Keratinocyte (primary cell): ENCODE measurements around the gene ZNF79. TPM values are rescaled to one million over a fixed set of nuclear protein-coding genes. Genes with fewer than 3 reads are reported as not detected.
"Not testable (repeated sequence)": the region's sequence is repeated elsewhere in the genome, so short reads cannot be mapped to it uniquely, and the experiment has no call there.

Source experiments
- DNase-seq: peaks from one replicate; pipeline ENCODE4 v3.0.0-alpha.2; 2011; ENCODE audit warnings: low read depth, missing footprints, low spot score
- FAIRE-seq: peaks from 2 replicates; lab custom pipeline; 2011; peaks lifted over from hg19 to GRCh38; lab: Jason Lieb, UNC
- H2AFZ ChIP-seq: 2 replicates; pipeline ENCODE4 v1.6.0; 2012; ENCODE audit warnings: low read length, control low read depth, inconsistent platforms; ENCODE audit not compliant: control insufficient read depth
- H3K27ac ChIP-seq: 2 replicates; pipeline ENCODE4 v1.5.1; 2011; ENCODE audit warnings: low read length; ENCODE audit not compliant: control insufficient read depth, insufficient read depth
- H3K27me3 ChIP-seq: 3 replicates; pipeline ENCODE4 v1.6.0; 2011; ENCODE audit warnings: low read length; ENCODE audit not compliant: control insufficient read depth, insufficient read depth; ENCODE audit errors: extremely low read depth
- H3K36me3 ChIP-seq, 2 experiments: 2 replicates in 1 of 2; 3 replicates in 1 of 2; pipeline ENCODE4 v1.5.1; 2011; ENCODE audit warnings: low read length in 2 of 2, mild to moderate bottlenecking in 1 of 2; ENCODE audit not compliant: control insufficient read depth in 2 of 2, insufficient read depth in 2 of 2; ENCODE audit errors: extremely low read depth in 1 of 2
- H3K4me1 ChIP-seq: 3 replicates; pipeline ENCODE4 v1.5.1; 2011; ENCODE audit warnings: low read length; ENCODE audit not compliant: control insufficient read depth, insufficient read depth; ENCODE audit errors: extremely low read depth
- H3K4me2 ChIP-seq: 3 replicates; pipeline ENCODE4 v1.6.0; 2011; ENCODE audit warnings: low read depth, low read length; ENCODE audit not compliant: control insufficient read depth, insufficient read depth; ENCODE audit errors: extremely low read depth
- H3K4me3 ChIP-seq, 3 experiments: fragments of 200-600 bp in 1 of 3; sonication (generic) in 1 of 3; 2 replicates in 2 of 3; 3 replicates in 1 of 3; pipeline ENCODE4 v1.5.1; 2011 to 2016; ENCODE audit warnings: low read length in 3 of 3, mild to moderate bottlenecking in 3 of 3, control low read depth in 2 of 3, inconsistent platforms in 1 of 3, low read depth in 1 of 3, mixed read lengths in 1 of 3, mixed run types in 1 of 3, moderate library complexity in 1 of 3; ENCODE audit not compliant: control insufficient read depth in 2 of 3, insufficient read depth in 2 of 3; ENCODE audit errors: extremely low read depth in 1 of 3
- H3K79me2 ChIP-seq: 2 replicates; pipeline ENCODE4 v1.6.0; 2012; ENCODE audit warnings: low read length; ENCODE audit not compliant: control insufficient read depth, insufficient read depth
- H3K9ac ChIP-seq: 3 replicates; pipeline ENCODE4 v1.6.0; 2011; ENCODE audit warnings: low read length; ENCODE audit not compliant: control insufficient read depth, insufficient read depth; ENCODE audit errors: extremely low read depth
- H3K9me1 ChIP-seq: 3 replicates; pipeline ENCODE4 v1.6.0; 2011; ENCODE audit warnings: low read length; ENCODE audit not compliant: control insufficient read depth, insufficient read depth; ENCODE audit errors: extremely low read depth
- H3K9me3 ChIP-seq: 2 replicates; pipeline ENCODE4 v1.5.1; 2012; ENCODE audit warnings: low read depth, low read length; ENCODE audit not compliant: control insufficient read depth
- H4K20me1 ChIP-seq: 3 replicates; pipeline ENCODE4 v1.6.0; 2011; ENCODE audit warnings: low read length; ENCODE audit not compliant: control insufficient read depth, insufficient read depth; ENCODE audit errors: extremely low read depth
- CTCF ChIP-seq, 3 experiments: IDR thresholded peaks in 1 of 3; conservative IDR thresholded peaks in 1 of 3; optimal IDR thresholded peaks in 1 of 3; 2 replicates in 2 of 3; 3 replicates in 1 of 3; pipeline versions ENCODE3 to v1.5.1; 2011; ENCODE audit warnings: low read length in 3 of 3, mild to moderate bottlenecking in 3 of 3, moderate library complexity in 2 of 3, control low read depth in 1 of 3, inconsistent platforms in 1 of 3; ENCODE audit not compliant: insufficient read depth in 2 of 3; ENCODE audit errors: extremely low read depth in 1 of 3
- EZH2 ChIP-seq: IDR thresholded peaks from one replicate; pipeline ENCODE4 v1.6.1; 2012; ENCODE audit warnings: inconsistent platforms, mild to moderate bottlenecking, low read length, moderate library complexity
- dilution Hi-C: fragments of 300-500 bp; cut with MboI; formaldehyde crosslinking; loops from one replicate; pipeline ENCODE4 v1.7.0; 2020; ENCODE audit warnings: low sequenced_read_pairs; ENCODE audit not compliant: extremely low pct_ligation_motif_present
- polyA plus RNA-seq, 5 experiments: library from polyadenylated mRNA; depleted of rRNA in 3 of 5; stranded (reverse) in 3 of 5; stranded (forward) in 1 of 5; unstranded in 1 of 5; fragments of >200 nt; gene quantifications; 1 replicate in 1 of 5; 2 replicates in 3 of 5; 3 replicates in 1 of 5; pipeline versions ENCODE4 v1.2.1 to v1.2.3, GENCODE V29; 2011 to 2012; ENCODE audit warnings: missing spikeins in 2 of 5, low read depth in 1 of 5, low replicate concordance in 1 of 5

Gene ZNF79
- polyA plus RNA-seq, 1 donor (not counting 4 experiments of a cell fraction or from before 2014, with no cell fraction given): 4.8 TPM

GRCh38 chr9:127463911-127464310 lies 39.7 kb downstream of the ZNF79 start:
- no peak overlapping the region for H3K4me2 ChIP-seq

GRCh38 chr9:127466407-127466917 lies 42.3 kb downstream of the ZNF79 start:
- H3K9me1 ChIP-seq, H3K9me3 ChIP-seq, H3K79me2 ChIP-seq, dilution Hi-C loops, H3K27ac ChIP-seq, H2AFZ ChIP-seq, H3K9ac ChIP-seq, FAIRE-seq, H3K4me3 ChIP-seq, DNase-seq, H3K4me1 ChIP-seq, H4K20me1 ChIP-seq, H3K4me2 ChIP-seq, H3K27me3 ChIP-seq: not testable (repeated sequence)
- H3K36me3 ChIP-seq: peaks cover 0 to 25% of the 10 kb centered on the region in 2 experiments

More at GRCh38 chr9:127463911-127464310, 39.7 kb downstream of the ZNF79 start:
- Histone ChIP-seq H3K27ac (no peak overlapping the region), H3K79me2 (no peaks in the 10 kb centered on the region), H3K27me3 (no peaks in the 10 kb centered on the region), H3K9me1 (no peaks in the 10 kb centered on the region), H2AFZ (no peak overlapping the region), H3K9me3 (no peaks in the 10 kb centered on the region), H4K20me1 (no peaks in the 10 kb centered on the region), H3K4me3 (no peak overlapping the region), H3K4me1 (no peaks in the 10 kb centered on the region), H3K36me3 (peaks cover 6 to 35% of the 10 kb centered on the region in 2 experiments), H3K9ac (no peak overlapping the region)
- TF ChIP-seq EZH2: no peak
- no peak for TF ChIP-seq CTCF (optimal IDR thresholded peaks at IDR 0.05 in 1 of 3, IDR thresholded peaks at IDR 0.05 in 1 of 3, conservative IDR thresholded peaks at IDR 0.05 in 1 of 3; ENCODE audit: extremely low read depth in 1 of 3, insufficient read depth in 2 of 3, low read length in 3 of 3)
- DNase-seq: no peak
- no peak for FAIRE-seq
- dilution Hi-C loops: no loop called here

GRCh38 chr9:127467621-127468020 lies 43.4 kb downstream of the ZNF79 start:
- Histone ChIP-seq H3K79me2 (no peaks in the 10 kb centered on the region), H3K27ac (no peak overlapping the region), H3K36me3 (peaks cover under 1 to 18% of the 10 kb centered on the region in 2 experiments), H3K4me2 (no peak overlapping the region), H3K9me1 (no peaks in the 10 kb centered on the region), H3K4me1 (no peaks in the 10 kb centered on the region), H2AFZ (no peak overlapping the region), H4K20me1 (no peaks in the 10 kb centered on the region), H3K27me3 (no peaks in the 10 kb centered on the region), H3K9ac (no peak overlapping the region), H3K9me3 (no peaks in the 10 kb centered on the region), H3K4me3 (no peak overlapping the region)
- dilution Hi-C loops: no loop called here
- TF ChIP-seq EZH2 (no peak), CTCF (optimal IDR thresholded peaks at IDR 0.05 in 1 of 3, IDR thresholded peaks at IDR 0.05 in 1 of 3, conservative IDR thresholded peaks at IDR 0.05 in 1 of 3; ENCODE audit: extremely low read depth in 1 of 3, insufficient read depth in 2 of 3, low read length in 3 of 3) (no peak)
- no peak for DNase-seq
- FAIRE-seq: no peak
